OCI-LY7 (cell line): ENCODE data around the gene TNRC6C. TPM values are rescaled to one million over a fixed set of nuclear protein-coding genes. Genes with fewer than 3 reads are reported as not detected.
A peak's percentile ranks its signal among the peaks of the same experiment; 100 is the strongest.

Source experiments
- BruUV-seq: library from RNA; stranded (reverse); fragments of 400-500 nt; replicated peaks from 2 replicates; lab custom pipeline; 2021; lab: Mats Ljungman, UMichigan
- CTCF ChIA-PET: fragments of 300-600 bp; sonication (Branson Sonifier 250); formaldehyde crosslinking; loops from one replicate; lab custom pipeline; 2022; ENCODE audit warnings: antibody characterized with exemption; ENCODE audit not compliant: unreplicated experiment; lab: Charles Lee
- POLR2A ChIA-PET: fragments of 300-600 bp; sonication (Branson Sonifier 250); formaldehyde crosslinking; loops from one replicate; lab custom pipeline; 2022; ENCODE audit warnings: antibody characterized with exemption; lab: Charles Lee
- DNase-seq: peaks from one replicate; pipeline ENCODE4 v3.0.0-alpha.2; 2015; ENCODE audit warnings: low spot score
- H2AFZ ChIP-seq: fragments of 200-600 bp; sonication (generic), shearing (Covaris generic); 2 replicates; pipeline ENCODE4 v1.6.1; 2014; ENCODE audit warnings: mild to moderate bottlenecking, antibody characterized with exemption, low read length, moderate library complexity
- H3K27ac ChIP-seq: fragments of 200-600 bp; sonication (generic); 2 replicates; pipeline ENCODE4 v1.5.1; 2014; ENCODE audit warnings: mixed run types, low read depth, mild to moderate bottlenecking, moderate library complexity, low read length, inconsistent platforms; ENCODE audit not compliant: poor library complexity, severe bottlenecking
- H3K36me3 ChIP-seq: fragments of 200-600 bp; sonication (generic); 2 replicates; pipeline ENCODE4 v1.6.1; 2014; ENCODE audit warnings: mild to moderate bottlenecking, antibody characterized with exemption, low read length, moderate library complexity, mixed read lengths; ENCODE audit not compliant: insufficient read depth
- H3K4me1 ChIP-seq: fragments of 200-600 bp; sonication (generic); 2 replicates; pipeline ENCODE4 v1.5.1; 2014; ENCODE audit warnings: mild to moderate bottlenecking, low read length; ENCODE audit not compliant: insufficient read depth, poor library complexity, severe bottlenecking
- H3K4me2 ChIP-seq: fragments of 200-600 bp; sonication (generic); 2 replicates; pipeline ENCODE4 v1.6.1; 2014; ENCODE audit warnings: mild to moderate bottlenecking, low read length
- H3K4me3 ChIP-seq: fragments of 200-600 bp; sonication (generic); 2 replicates; pipeline ENCODE4 v1.5.1; 2014; ENCODE audit warnings: mild to moderate bottlenecking, low read depth, low read length; ENCODE audit not compliant: poor library complexity, severe bottlenecking
- H3K79me2 ChIP-seq: fragments of 200-600 bp; sonication (generic); 2 replicates; pipeline ENCODE4 v1.6.1; 2016; ENCODE audit warnings: low read depth, mild to moderate bottlenecking, low read length, moderate library complexity, mixed read lengths; ENCODE audit not compliant: insufficient read depth
- H3K9me2 ChIP-seq: fragments of 200-600 bp; sonication (generic); 2 replicates; pipeline ENCODE4 v1.6.1; 2016; ENCODE audit warnings: mild to moderate bottlenecking, low read length, mixed read lengths; ENCODE audit not compliant: insufficient read depth
- H3K9me3 ChIP-seq: fragments of 200-600 bp; sonication (generic); 2 replicates; pipeline ENCODE4 v1.6.1; 2014; ENCODE audit warnings: mild to moderate bottlenecking, mixed run types, low read length, mixed read lengths
- H4K20me1 ChIP-seq: fragments of 200-600 bp; sonication (generic); 2 replicates; pipeline ENCODE4 v1.6.1; 2014; ENCODE audit warnings: mild to moderate bottlenecking, antibody characterized with exemption, low read length, moderate library complexity, mixed read lengths; ENCODE audit not compliant: insufficient read depth
- EZH2phosphoT487 ChIP-seq: fragments of 200-600 bp; sonication (generic); IDR thresholded peaks from 2 replicates; pipeline ENCODE4 v1.6.1; 2018; ENCODE audit warnings: low read depth, borderline replicate concordance, mild to moderate bottlenecking, mixed run types, antibody characterized with exemption, low read length, moderate library complexity, mixed read lengths
- intact Hi-C: fragments of 100-400 bp; cut with micrococcal nuclease; formaldehyde crosslinking; loops from one replicate; pipeline ENCODE4 v1.10.0; 2022; ENCODE audit not compliant: unreplicated experiment
- small RNA-seq: library from RNA; depleted of rRNA; stranded (forward); fragments of <200 nt; gene quantifications from one replicate; pipeline ENCODE3, GENCODE V24; 2014
- total RNA-seq, 2 experiments: library from RNA; depleted of rRNA in 1 of 2; stranded (reverse); fragments of >200 nt in 1 of 2; shearing (Covaris generic) in 1 of 2; gene quantifications; 2 replicates each; pipeline ENCODE4 v1.2.3, GENCODE V29; 2014 to 2022
- TF ChIP-seq, protein P1 (sequence below): fragments of 200-600 bp; sonication (generic); conservative IDR thresholded peaks from 2 replicates; pipeline ENCODE4 v1.5.1; 2014; ENCODE audit warnings: mild to moderate bottlenecking, antibody characterized with exemption, low read length, moderate library complexity, mixed read lengths

TNRC6C gene
- total RNA-seq, 2 experiments from 2014 or later = 8.5 to 25.2 TPM

- CTCF ChIA-PET = no interaction called here
- no peaks in the 10 kb centered on the region for H3K36me3 ChIP-seq
- peak overlapping the region; percentile 33 for H3K4me2 ChIP-seq
- H3K4me3 ChIP-seq = no peak overlapping the region
- H3K9me3 ChIP-seq = no peaks in the 10 kb centered on the region
- BruUV-seq = no TSS peak
- POLR2A ChIA-PET = interaction anchor here (0.7 kb wide), 1 partner anchor 67 kb away, joined by 3 read pairs; no protein-coding TSS in a partner anchor
- DNase-seq = peak; percentile 79
- no peaks in the 10 kb centered on the region for H3K9me2 ChIP-seq
- no peak for TF ChIP-seq EZH2phosphoT487
- TF ChIP-seq, protein P1, sequence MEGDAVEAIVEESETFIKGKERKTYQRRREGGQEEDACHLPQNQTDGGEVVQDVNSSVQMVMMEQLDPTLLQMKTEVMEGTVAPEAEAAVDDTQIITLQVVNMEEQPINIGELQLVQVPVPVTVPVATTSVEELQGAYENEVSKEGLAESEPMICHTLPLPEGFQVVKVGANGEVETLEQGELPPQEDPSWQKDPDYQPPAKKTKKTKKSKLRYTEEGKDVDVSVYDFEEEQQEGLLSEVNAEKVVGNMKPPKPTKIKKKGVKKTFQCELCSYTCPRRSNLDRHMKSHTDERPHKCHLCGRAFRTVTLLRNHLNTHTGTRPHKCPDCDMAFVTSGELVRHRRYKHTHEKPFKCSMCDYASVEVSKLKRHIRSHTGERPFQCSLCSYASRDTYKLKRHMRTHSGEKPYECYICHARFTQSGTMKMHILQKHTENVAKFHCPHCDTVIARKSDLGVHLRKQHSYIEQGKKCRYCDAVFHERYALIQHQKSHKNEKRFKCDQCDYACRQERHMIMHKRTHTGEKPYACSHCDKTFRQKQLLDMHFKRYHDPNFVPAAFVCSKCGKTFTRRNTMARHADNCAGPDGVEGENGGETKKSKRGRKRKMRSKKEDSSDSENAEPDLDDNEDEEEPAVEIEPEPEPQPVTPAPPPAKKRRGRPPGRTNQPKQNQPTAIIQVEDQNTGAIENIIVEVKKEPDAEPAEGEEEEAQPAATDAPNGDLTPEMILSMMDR = no peak
- no peak overlapping the region for H3K27ac ChIP-seq
- H4K20me1 ChIP-seq = no peaks in the 10 kb centered on the region
- H3K4me1 ChIP-seq = peaks cover 54% of the 10 kb centered on the region
- no peaks in the 10 kb centered on the region for H3K79me2 ChIP-seq
- H2AFZ ChIP-seq = no peak overlapping the region
- intact Hi-C loops = no loop called here
These were observed 196.7 kb downstream of the TNRC6C start for GRCh38 chr17:78154903-78155811.

Small RNA genes within 50 kb of the gene (small RNA-seq; reads per million reads assigned to genes)
- gene RNU1-80P = not detected
- not detected for gene RNU6-625P

Other genes starting within 250 kb of the TNRC6C start
- gene TMC6, start 170.1 kb downstream of the TNRC6C start, total RNA-seq (2014; rRNA removed; shearing (Covaris generic)) = 94.0 and 124 TPM in 2 replicates
- 234 and 258 TPM in 2 replicates for gene TMC6, start 170.1 kb downstream of the TNRC6C start, total RNA-seq (2022)
- 54.6 and 83.8 TPM in 2 replicates for gene TMC8, start 172.1 kb downstream of the TNRC6C start, total RNA-seq (2014; rRNA removed; shearing (Covaris generic))
- 219 and 236 TPM in 2 replicates for gene TMC8, start 172.1 kb downstream of the TNRC6C start, total RNA-seq (2022)
- not detected in 2 replicates for gene C17orf99, start 187.7 kb downstream of the TNRC6C start, total RNA-seq (2014; rRNA removed; shearing (Covaris generic))
- gene C17orf99, start 187.7 kb downstream of the TNRC6C start, total RNA-seq (2022) = 1.1 TPM in 2 replicates
- 21.3 and 35.4 TPM in 2 replicates for gene SYNGR2, start 209.9 kb downstream of the TNRC6C start, total RNA-seq (2014; rRNA removed; shearing (Covaris generic))
- gene SYNGR2, start 209.9 kb downstream of the TNRC6C start, total RNA-seq (2022) = 44.9 and 45.5 TPM in 2 replicates
- gene TK1, start 228.3 kb downstream of the TNRC6C start, total RNA-seq (2014; rRNA removed; shearing (Covaris generic)) = 108 and 118 TPM in 2 replicates
- 149 TPM in 2 replicates for gene TK1, start 228.3 kb downstream of the TNRC6C start, total RNA-seq (2022)
- 87.8 and 89.1 TPM in 2 replicates for gene AFMID, start 228.7 kb downstream of the TNRC6C start, total RNA-seq (2014; rRNA removed; shearing (Covaris generic))
- 90.2 and 101 TPM in 2 replicates for gene AFMID, start 228.7 kb downstream of the TNRC6C start, total RNA-seq (2022)